A172 (cell line): Measurements from ENCODE around the gene SPDL1. TPM values are rescaled to one million over a fixed set of nuclear protein-coding genes. Genes with fewer than 3 reads are reported as not detected.

Experiments
- DNase-seq: peaks from one replicate; pipeline ENCODE4 v3.0.0-alpha.2; 2015; ENCODE audit warnings: low spot score
- total RNA-seq: library from RNA; depleted of rRNA; stranded (reverse); fragments of >200 nt; shearing (Covaris generic); gene quantifications from 2 replicates; pipeline ENCODE4 v1.2.3, GENCODE V29; 2014; rRNA removed

SPDL1 gene
- total RNA-seq, 1 experiment from 2014 or later, result 385 TPM

DNA sequence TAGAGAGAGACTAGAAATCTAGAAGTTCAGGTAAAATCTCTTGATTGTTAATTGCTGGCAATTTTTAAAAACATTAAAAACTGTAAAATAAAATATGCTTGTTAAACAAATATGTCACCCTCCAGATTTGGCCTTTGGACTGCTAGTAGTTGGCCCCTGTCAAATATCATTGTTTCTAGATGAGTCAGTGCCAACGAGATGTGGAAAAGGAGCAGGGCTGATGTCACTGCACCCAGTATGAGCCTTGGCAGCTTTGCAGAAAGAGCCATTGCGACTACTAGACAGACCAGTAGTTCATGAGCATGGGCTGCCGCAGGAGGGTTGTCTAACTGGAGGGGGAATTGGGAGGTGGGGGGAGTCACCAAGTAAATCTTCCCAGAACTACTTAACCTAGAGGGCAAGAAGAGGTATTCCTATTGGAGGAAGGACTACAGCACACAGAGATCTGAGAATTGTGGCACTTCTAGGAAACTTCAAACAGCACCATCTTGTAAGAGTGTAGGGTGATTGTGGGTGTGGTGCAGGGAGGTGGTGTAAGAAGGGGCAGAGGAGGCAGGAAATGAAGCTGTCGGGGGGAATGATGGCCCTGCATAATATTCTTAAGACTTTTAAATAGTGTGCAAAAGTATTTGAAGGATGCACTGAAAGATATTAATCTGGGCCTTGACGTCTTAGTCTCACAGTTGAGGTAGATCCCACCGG is 46.4 kb downstream of the SPDL1 start:
- DNase-seq, result peak; percentile 97

DNA sequence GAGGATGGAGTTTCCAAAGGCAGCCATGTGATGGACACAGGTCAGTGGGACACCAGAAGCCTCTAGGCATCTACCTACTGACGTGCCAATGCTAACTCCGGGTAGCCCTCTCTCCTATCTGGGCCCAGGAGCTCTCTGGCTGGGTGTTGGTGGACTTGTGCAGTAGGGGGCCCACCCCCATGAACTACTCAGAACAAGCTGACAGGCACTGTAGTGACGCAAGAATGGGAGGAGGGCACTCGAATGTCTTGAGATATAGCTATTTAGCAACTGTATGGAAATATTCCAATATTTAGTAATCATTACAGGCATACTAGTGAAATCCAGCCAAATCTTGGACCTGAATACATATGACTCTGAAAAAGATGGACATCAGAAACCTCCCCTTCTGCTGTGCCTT is 47.8 kb downstream of the SPDL1 start:
- DNase-seq, result no peak

DNA sequence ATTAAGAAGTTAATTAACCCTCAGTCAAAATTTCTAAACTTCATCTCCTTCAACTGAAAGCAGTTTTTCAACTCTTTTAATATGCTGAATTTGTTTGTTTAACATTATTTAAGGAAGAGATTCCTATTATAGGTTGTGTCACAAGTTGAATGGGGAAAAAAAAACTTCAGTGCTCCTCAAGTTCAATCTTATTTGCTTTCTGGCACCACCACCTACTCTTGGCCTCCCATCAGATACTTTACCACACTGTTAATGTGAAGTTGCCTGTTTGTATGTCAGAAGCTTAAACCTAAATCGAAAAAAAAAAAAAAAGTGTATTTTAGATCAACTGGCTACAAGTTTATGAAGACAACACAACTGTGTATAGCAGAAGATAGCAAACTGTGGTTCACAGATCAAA is 49.4 kb downstream of the SPDL1 start:
- no peak for DNase-seq

DNA sequence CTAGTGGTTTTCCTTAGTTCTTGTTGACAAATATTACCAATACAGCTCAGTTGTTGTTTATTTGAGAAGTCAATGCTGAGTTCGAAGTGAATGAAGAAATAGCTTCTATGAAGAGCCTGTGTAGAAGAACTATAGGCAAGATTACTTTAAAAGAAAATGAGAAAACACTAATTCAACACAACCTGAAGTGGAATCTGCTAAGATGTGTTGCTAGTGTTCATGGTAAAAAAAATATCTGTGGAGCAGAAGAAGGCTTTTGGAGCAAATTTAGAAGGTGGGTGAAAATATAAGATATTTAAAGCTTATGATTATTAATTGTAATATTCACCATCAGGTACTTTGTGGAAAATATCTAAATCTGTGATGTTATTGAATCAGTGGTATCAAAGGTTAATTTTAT is 51.0 kb downstream of the SPDL1 start:
- DNase-seq, result no peak

DNA sequence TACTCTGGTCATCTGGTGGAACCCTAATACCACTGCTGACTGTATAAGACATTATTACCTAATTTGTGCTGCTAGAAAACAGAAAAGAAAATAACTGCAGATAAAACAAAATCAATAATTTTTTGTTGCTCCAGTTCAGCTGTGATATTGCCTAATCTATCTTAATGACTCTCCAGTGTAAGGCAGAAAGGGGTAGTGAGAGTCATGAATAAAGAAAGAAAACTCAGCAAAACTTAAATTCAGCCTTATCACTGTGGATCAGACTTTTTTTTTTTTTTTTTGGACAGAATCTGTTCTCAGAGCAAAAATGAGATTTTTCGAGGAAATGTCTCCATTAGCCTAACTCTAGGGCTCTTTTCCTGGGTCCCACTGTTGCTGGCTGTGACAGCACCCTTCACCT is 52.4 kb downstream of the SPDL1 start:
- no peak for DNase-seq

DNA sequence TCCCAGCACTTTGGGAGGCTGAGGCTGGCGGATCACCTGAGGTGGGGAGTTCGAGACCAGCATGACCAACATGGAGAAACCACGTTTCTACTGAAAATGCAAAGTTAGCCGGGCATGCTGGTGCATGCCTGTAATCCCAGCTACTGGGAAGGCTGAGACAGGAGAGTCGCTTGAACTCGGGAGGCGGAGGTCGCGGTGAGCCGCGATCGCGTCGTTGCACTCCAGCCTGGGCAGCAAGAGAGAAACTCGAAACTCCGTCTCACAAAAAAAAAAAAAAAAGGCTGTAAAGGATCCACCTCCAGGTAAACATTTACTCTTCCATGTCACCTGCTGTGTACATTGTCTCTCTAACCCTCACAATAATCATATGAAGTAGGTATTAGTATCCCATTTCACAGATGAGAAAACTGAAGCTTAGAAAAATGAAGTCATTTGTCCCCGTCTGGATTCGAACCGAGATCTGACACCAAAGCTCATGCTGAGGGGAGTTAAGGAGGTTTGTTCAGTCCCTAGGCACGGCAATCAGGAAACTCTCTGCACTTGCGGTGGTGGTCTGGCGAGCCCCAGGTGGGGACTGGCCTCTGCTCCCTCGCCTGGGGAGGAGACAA is 53.0 kb downstream of the SPDL1 start:
- DNase-seq, result no peak

DNA sequence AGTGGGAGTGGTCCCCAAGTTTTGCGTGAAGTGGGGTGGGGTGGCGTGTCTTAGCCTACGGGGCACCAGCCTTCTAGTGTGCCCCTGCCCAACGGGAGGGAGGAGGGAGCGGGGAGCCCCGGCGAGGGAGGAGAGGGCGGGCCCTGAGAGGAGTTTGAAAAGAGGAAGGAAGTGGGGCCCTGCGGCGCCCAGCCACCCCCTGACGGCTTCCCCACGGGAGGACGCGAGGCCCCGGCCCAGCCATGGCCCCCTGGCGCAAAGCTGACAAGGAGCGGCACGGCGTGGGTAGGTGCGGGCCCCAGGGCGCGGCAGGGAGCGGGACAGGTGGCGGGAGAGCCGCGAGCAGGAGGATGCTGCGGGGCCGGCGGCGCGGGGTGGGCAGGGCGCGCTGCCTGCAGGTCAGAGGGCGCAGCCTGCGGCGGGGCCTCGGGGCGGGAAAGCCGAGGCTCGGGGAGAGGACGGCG is 53.5 kb downstream of the SPDL1 start, which contains the start of gene DOCK2:
DOCK2 (plus strand) TSS at position 191 of the 464 bp plus-strand sequence; CDS start at position 243, 52 bp downstream.
- no peak for DNase-seq

DNA sequence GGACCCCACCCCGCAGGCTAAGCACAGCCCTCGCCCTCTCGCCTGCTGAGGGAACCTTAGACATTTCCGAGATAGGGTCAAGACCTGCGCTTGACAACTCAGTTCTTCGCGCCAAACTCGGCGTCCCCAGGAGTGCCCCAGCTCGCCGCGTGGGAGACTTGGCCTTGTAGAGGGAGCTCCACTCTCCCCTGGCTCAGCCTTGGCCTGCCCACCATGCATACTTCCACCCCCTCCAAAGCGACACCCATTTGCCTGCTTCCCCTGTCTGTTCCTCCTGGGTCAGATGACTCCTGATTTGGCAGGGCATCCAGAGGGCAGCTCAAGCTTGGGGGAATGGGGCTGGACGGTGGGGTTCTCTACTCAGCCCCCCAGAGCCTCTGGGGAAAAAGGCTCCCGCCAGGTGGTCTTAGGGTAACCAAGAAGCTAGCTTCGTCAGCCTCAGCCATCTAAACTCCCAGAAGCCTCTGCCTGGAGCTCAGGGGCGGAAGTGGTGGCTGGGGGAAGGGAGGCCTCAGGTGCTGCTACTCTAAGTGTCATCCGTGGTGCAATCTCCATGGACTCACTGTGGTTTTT is 54.1 kb downstream of the SPDL1 start:
- DNase-seq, result no peak

DNA sequence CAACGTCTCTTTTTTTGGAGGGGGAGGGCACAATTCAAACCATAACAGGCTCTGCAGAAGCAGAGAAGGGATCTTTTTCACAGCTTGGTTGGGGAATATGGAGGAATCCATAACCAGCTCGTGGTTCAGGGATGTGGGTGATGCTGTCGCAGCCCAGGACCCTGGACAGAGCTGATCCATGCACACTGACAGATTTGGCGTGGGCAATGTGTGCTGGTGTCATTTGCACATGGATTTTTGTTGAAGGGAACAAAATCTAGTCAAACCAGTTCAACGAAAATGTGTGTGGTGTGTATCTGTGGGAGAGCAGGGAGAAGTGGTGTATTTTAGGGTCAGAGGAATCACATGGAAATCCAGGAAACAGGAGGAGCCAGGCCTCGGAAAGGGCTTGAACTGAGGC is 57.7 kb downstream of the SPDL1 start:
- DNase-seq, result no peak

DNA sequence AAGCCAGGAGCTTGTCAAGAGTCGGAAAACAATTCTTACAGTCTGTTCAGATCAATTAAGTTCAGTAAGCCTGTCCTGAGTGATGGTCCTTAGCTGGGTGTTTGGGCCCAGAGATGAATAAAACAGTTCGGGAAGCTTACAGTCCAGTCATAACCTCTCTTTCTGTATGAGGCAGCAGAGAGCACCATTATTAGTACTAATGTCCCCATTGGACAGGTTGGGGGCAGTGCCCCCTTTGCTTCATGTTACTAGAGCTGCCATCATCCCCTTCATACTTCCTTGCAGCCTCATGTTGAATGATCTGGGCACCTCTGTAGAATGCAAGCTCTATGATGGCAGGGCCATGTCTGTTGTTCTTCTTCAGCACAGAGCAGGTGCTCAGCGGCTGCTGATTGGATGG is 63.3 kb downstream of the SPDL1 start:
- no peak for DNase-seq

DNA sequence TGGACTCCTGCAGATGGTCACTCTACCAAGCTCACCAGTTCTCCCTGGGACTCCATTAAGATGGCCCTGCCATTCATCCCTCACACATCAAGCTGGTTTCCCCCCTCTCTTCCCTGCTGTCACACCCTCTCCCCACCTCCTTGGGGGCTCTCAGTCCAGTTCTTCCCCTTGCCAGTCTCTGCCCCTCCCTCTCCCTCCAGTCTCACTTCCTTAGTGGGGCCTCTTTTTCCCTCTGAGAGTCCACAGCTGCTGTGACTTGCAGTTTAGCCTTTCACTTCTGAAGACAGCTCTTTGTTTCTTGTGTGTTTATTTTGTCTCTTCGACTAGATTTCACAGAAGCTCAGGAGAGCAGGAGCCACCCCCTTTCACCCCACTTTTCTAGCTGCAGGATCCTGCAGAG is 64.0 kb downstream of the SPDL1 start:
- DNase-seq, result no peak

DNA sequence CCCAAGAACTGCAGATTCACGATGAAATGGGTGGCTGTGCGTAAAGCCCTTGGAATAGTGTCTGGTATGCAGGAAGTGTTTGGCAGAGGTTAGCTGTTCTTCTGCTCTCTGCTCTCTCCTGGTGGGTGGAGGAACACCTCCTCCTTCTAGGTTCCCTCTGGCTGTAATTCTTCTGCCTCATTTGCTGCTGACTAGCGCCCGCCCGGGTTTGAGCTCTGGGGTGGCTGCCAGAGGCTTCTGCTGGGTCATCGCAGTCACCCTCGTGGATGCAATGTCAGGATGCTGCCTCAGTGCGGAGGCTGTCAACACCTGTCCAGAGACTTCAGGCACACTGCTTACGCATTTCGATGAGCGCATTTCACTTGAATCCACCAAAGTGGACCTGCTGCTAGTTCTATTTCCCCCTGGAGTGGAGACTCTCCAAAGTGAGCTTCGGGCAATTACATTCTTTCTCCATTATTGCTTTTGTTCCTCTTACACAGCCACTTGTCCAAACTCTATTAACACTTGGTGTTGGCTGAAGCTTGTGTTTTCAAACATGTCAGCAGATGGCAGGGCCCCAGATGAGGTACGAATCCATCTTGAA is 65.2 kb downstream of the SPDL1 start:
- peak; percentile 31 for DNase-seq

DNA sequence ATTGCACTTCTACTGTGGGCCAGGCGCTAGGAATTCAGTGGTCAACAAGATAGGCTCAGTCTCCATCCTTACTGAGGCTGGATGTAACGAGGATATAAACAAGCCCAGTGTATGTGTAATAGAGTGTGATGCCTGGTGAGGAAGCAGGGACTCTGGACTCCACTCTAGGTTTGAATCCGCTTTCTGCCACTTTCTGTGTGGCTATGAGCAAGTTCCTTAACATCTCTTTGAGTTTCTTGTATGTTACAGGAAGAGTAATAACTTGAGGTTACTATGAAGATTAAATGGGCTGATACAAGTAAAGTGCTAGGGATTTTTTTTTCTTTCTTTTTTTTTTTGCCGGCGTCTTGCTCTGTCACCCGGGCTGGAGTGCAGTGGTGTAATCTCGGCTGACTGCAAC is 65.9 kb downstream of the SPDL1 start:
- no peak for DNase-seq

DNA sequence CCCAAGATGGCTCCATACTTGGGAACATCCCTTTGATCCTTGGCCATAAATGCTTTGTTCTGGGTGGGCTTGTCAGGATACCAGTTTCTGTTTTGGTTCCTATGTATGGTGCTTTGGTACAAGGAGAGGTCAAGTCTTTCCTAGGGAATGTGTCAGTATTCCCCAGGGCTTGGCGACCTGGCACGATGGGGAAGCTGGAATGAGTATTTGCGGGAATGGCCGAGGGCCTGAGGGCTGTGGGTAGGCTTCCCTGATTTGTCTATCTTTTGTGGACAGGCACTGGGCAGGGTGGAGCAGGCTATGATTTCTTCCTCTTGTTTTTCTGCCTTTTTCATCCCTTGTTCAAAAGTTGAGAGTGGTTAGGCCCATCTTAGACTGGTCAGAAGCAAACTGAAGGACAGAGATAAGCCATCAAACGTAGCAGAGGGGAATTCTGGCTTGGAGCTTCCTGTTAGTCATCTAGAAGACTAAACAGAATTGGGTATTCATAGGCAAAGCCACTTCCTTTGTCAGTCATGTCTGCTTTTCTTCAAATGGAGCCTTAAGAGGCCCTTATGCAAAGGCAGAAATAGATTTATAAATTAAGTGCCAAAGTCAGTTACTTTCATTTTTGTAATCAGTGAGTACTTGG is 67.2 kb downstream of the SPDL1 start:
- peak; percentile 94 for DNase-seq

DNA sequence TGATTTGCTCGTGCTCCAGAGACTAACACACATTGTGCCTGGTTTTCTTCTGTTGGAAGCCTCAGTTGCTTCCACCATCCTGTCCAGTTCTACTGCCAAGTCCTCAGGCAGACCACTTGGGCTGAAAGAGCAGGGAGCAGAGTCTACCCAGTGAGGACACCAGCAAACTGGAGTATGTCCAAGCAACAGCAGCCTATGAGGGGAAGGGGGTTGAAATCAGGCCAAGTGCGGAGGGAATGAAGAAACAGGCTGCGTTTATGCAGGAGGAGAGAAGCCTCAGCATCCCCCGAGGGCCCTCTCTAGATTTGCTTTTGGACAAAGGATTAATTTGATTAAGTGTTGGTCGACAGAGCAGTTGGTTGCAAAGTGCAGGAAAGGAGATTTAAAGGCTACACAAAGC is 68.0 kb downstream of the SPDL1 start:
- DNase-seq, result no peak

DNA sequence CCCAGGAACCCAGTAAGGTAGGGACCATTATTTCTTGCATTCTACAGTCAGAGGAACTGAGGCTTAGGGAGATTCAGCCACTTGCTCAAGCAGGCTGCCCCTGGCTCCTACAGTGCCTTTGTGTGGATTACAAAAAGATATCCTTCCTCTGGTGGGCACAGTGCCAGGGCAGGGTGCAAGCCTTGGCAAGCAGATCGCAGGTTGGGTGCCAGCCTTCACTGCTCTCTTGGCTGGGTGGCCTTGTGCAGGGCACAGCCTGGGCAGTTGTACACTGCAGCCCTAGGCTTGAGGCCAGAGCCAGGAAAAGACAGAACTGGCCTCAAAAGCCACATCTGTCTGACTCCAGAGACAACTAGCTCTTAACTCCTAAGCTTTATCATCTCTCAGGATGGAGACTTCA is 68.5 kb downstream of the SPDL1 start:
- DNase-seq, result no peak

DNA sequence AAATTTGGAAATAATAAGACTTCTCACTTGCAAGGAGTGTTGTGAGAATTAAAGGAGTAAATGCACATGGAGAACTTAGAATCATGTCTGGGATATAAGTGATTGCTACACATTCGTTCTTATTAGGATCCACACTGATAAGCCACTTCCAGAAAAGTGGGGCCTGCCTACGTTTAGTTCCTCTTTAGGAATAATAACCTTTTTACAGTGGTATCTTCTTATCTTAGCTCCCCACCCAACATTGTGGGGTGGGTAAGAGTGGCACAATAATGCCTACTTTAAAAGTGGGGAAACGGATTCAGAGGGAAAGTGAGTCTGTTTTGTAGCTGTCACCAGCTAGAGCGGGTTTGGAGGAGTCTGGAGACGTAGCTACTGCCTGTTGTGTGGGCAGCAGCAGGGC is 69.5 kb downstream of the SPDL1 start:
- no peak for DNase-seq

Other genes starting within 250 kb of the SPDL1 start
- 63.1 and 68.9 TPM in 2 replicates for gene DOCK2, start 53.5 kb downstream of the SPDL1 start, total RNA-seq